A549 (cell line): ENCODE results near the gene TBL1X.

Source experiments
- CTCF ChIP-seq: fragments of >200 bp; sonication (Bioruptor Twin); formaldehyde crosslinking; IDR thresholded peaks from 3 replicates; pipeline ENCODE4 v1.5.1; 2016
- EP300 ChIP-seq, 2 experiments: fragments of >200 bp; sonication (Bioruptor Twin); formaldehyde crosslinking; IDR thresholded peaks; 2 replicates in 1 of 2; 3 replicates in 1 of 2; pipeline ENCODE4 v1.6.1; 2016 to 2017
- JUNB ChIP-seq: fragments of >200 bp; sonication (Bioruptor Twin); formaldehyde crosslinking; IDR thresholded peaks from 2 replicates; pipeline ENCODE4 v1.6.1; 2016
- MAZ ChIP-seq: fragments of 150-350 bp; IDR thresholded peaks from 2 replicates; pipeline ENCODE4 v1.6.1; 2014; ENCODE audit warnings: antibody characterized with exemption, low read depth, low read length, borderline replicate concordance
- MYC ChIP-seq: IDR thresholded peaks from 2 replicates; pipeline ENCODE4 v1.6.1; 2012; ENCODE audit warnings: mild to moderate bottlenecking, inconsistent platforms, low read length, improper control_type of control experiment, borderline replicate concordance
- NPAS2 ChIP-seq: fragments of 250-450 bp; sonication (Bioruptor Pico); IDR thresholded peaks from 2 replicates; pipeline ENCODE4 v1.8.0; 2022; ENCODE audit warnings: mild to moderate bottlenecking, moderate library complexity, borderline replicate concordance
- POLR2A ChIP-seq: IDR thresholded peaks from 2 replicates; pipeline ENCODE4 v1.6.1; 2012; ENCODE audit warnings: mild to moderate bottlenecking, low read length
- RCOR1 ChIP-seq: fragments of 150-350 bp; IDR thresholded peaks from 2 replicates; pipeline ENCODE4 v1.6.1; 2014; ENCODE audit warnings: antibody characterized with exemption, low read length, low read depth
- SMC3 ChIP-seq: fragments of >200 bp; sonication (Bioruptor Twin); formaldehyde crosslinking; IDR thresholded peaks from 3 replicates; pipeline ENCODE4 v1.6.1; 2018; ENCODE audit warnings: inconsistent platforms
- USF2 ChIP-seq: fragments of 450-650 bp; IDR thresholded peaks from 2 replicates; pipeline ENCODE4 v1.6.1; 2014; ENCODE audit warnings: antibody characterized with exemption

- no peak for TF ChIP-seq POLR2A
- TF ChIP-seq CTCF = no peak
- TF ChIP-seq EP300 (IDR thresholded peaks at IDR 0.05) = no peak
- TF ChIP-seq JUNB = no peak
- no peak for TF ChIP-seq USF2
- no peak for TF ChIP-seq MAZ
- TF ChIP-seq MYC = no peak
- TF ChIP-seq SMC3 = no peak
- TF ChIP-seq NPAS2 (CRISPR knock-in tag) = no peak
- no peak for TF ChIP-seq RCOR1
Observed at GRCh38 chrX:9670136-9670814, 205.4 kb downstream of the TBL1X start.
